HG02981 (cell line): ENCODE measurements around the gene RNF186.
"Not testable (repeated sequence)": the region's sequence is repeated elsewhere in the genome, so short reads cannot be mapped to it uniquely, and the experiment has no call there.

Experiments used
- ATAC-seq: cut with Tn5 transposase; IDR thresholded peaks from one replicate; pipeline ENCODE4 v1.9.1; 2021; ENCODE audit warnings: mild to moderate bottlenecking, moderate library complexity; ENCODE audit not compliant: unreplicated experiment

RNF186 gene

GRCh38 chr1:19797827-19798226 is 17.3 kb downstream of the RNF186 start:
- ATAC-seq, result no peak

DNA sequence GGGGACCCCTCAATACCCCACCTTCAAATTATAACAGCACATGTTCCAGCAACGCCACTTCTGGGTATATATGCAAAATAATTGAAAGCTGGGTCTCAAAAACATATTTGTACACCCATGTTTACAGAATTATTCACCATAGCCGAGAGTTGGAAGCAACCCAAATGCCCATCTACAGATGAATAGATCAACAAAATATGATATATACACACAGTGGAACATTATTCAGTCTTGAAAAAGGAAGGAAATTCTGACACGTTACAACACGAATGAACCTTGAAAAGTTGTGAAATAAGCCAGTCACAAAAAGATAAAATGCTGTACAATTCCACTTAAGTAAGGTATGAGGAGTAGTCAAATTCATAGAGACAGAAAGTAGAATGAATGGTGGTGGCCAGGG is 20.5 kb downstream of the RNF186 start:
- no peak for ATAC-seq

DNA sequence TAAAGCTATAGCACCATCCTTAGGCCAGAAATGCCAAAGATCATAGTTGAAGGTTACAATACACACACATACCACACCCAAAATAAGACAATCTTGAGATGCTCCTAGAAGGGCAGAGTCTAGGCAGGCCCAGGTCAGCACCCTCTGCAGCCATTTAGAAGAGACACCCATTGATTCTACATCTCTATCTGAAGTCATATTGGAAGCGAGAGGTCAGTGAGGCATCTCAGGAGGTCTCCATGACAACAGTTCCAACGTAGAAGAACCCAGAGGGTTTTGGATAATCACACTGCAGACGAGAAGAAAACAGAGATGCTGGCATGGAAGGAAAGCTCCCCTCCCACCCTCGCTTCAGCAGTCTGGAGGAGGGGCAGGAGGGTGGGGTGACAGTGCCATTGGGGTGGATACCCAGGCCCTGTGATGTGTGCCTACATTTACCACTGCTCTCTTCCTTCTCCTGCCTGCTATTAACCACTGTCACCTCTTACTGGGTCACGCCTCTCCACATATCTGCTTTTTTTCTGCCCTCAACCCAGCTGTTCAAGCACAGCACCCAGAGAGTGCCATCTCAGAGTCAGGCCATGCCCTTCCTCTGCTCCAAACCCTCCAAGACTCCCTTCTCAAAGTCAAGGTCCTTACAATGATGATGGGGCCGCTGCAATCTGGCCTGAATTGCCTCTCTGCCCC is 21.6 kb downstream of the RNF186 start:
- no peak for ATAC-seq

DNA sequence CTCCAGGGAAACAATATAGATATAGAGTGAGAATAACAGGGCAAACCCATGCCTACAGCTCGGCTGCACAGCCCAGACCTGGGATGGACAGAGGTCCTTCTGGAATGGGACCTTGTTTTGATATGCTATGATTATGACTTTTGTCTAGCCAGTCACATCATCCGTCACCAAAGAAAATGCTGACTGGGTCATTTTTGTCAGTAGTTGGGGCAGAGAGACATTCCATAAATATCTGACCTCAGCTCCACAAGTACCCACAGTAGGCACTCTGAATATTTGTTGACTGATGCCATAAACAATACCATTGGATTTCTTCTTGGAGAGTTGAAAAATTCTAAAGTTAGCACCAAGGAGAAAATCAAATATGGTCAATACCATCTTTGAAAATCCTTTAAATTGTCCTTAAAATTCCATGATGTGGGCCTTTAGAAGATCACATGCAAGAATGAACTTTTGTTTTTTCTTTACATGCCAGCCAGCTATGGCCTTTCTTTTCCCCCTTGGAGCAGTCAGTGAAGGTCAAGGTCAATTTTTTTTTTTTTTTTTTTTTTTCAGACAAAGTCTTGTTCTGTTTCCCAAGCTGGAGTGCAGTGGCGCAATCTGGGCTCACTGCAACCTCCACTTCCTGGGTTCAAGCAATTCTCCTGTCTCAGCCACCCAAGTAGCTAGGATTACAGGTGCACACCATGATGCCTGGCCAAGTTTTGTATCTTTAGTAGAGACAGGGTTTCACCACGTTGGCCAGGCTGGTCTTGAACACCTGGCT is 22.7 kb downstream of the RNF186 start:
- no peak for ATAC-seq

DNA sequence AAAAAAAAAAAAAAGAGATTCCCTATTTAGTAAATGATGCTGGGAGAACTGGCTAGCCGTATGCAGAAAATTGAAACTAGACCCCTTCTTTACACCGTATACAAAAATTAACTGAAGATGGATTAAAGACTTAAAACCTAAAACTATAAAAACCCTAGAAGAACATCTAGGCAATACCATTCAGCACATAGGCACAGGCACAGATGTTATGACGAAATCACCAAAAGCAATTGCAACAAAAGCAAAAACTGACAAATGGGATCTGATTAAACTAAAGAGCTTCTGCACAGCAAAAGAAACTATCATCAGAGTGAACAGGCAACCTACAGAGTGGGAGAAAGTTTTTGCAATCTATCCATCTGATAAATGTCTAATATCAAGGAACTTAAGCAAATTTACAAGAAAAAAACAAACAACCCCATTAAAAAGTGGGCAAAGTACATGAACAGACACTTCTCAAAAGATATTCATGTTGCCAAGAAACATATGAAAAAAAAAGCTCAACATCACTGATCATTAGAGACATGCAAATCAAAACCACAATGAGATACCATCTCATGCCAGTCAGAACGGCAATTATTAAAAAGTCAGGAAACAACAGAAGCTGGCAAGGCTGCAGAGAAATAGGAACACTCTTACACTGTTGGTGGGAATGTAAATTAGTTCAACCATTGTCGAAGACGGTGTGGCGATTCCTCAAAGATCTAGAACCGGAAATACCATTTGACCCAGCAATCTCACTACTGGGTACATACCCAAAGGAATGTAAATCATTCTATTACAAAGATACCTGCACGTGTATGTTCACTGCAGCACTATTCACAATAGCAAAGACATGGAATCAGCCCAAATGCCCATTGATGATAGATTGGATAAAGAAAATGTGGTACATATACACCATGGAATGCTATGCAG is 24.8 kb downstream of the RNF186 start:
- not testable (repeated sequence) for ATAC-seq

GRCh38 chr1:19786988-19787423 is 28.1 kb downstream of the RNF186 start:
- ATAC-seq, result no peak

GRCh38 chr1:19785660-19786059 is 29.4 kb downstream of the RNF186 start:
- ATAC-seq, result no peak

- ATAC-seq, result no peak
Observed at GRCh38 chr1:19780267-19780877, 34.7 kb downstream of the RNF186 start.

- no peak for ATAC-seq
Observed at GRCh38 chr1:19776933-19777332, 38.1 kb downstream of the RNF186 start.

DNA sequence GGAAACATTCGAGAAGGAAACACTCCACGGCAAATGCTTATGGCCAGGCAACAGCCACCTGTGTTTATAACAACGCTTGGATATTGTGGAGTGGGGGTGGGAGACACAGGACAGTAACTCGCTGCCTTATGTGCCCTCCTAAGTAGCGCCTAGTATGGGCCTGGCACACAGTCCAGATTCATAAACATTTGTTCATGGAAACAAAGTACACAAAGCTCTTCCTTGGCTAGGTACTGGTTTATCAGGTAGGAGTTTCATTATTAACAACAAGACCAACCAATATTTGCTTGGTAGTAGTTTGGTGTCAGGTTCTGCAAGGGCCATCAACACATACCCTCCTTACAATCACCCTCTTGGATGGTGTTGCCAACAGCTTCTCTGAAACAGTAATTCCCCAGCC is 38.8 kb downstream of the RNF186 start:
- ATAC-seq, result no peak

DNA sequence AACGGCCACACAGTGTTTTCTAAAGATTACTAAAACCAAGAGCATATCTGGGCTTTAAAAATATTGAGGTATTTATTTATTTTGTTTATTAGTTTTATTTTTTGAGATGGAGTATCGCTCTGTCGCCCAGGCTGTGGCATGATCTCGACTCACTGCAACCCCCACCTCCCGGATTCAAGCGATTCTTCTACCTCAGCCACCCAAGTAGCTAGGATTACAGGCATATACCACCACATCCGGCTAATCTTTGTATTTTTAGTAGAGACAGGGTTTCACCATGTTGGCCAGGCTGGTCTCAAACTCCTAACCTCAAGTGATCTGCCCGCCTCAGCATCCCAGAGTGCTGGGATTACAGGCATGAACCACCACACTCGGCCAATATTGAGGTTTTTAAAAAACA is 39.3 kb downstream of the RNF186 start:
- no peak for ATAC-seq

DNA sequence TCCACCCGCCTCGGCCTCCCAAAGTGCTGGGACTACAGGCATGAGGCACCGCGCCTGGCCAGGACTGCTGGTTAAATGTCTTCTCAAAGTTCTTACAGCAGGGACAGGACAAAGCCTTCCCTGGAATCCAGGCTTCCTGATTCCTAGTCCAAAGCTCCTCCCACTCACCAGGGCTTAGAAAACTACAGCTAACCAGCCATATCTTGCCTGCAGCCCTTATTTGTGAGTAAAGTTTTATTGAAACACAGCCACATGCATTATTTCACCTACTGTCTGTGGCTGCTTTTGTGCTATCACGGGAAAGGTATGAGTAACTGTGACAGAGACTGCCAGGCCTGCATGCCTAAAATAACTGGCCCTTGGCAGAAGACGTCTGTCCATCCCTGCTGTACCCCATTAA is 39.8 kb downstream of the RNF186 start:
- ATAC-seq, result no peak

- ATAC-seq, result no peak
Observed at GRCh38 chr1:19774180-19774785, 40.8 kb downstream of the RNF186 start.

DNA sequence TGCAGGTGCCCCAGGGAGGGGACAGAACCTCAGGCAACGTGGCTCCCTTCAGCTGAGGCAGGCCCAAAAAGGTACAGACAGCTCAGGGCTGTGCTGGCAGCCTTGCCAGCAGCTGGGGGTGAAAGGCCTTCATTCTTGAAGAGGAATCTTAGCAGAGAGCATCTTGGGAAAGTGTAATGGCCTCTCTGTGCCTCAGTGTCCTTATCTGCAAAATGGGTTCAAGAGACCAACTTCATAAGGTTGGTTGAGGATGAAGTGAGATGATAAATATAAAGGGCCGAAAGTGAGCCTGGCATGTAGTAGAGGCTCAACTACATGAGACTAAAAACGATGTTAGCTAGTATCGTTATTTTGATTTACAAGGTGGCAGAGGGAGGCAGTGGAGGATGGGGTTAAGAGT is 41.6 kb downstream of the RNF186 start:
- no peak for ATAC-seq

DNA sequence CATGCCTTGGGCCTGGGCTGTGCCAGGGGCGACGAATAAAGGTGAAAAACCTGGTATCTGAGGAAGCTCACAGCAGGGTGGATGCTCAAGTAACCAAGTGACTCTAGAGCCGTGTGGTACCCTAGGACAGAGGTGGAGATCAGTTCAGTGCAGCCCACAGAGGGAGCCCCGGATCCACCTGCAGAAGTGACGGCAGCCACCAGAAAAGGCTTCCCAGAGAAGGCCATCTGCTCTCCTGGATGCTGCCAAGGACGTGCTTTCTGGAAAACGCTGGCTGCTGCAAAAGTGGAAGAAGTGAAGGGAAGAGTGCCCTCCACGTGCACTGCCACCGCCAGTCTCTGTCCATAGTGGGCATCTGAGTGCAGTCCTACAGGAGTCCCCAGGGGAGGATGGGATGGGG is 43.0 kb downstream of the RNF186 start:
- ATAC-seq, result no peak

GRCh38 chr1:19771350-19771749 is 43.7 kb downstream of the RNF186 start:
- ATAC-seq, result no peak

- no peak for ATAC-seq
Observed at GRCh38 chr1:19770436-19771190, 44.5 kb downstream of the RNF186 start.

- no peak for ATAC-seq
Observed at GRCh38 chr1:19769211-19769932, 45.7 kb downstream of the RNF186 start.
